ENCODE data around the gene RAB33B.

RAB33B gene

GRCh38 chr4:139472852-139473251, 18.9 kb downstream of the RAB33B start:
- ChIA-PET POLR2A (no interaction called here), CTCF (no interaction called here)
- TF ChIP-seq ZNF239 (tag by site-specific recombination; IDR thresholded peaks at IDR 0.05) (no peak), ZNF211 (tag by site-specific recombination; IDR thresholded peaks at IDR 0.05; ENCODE audit: low read depth) (no peak), ZNF354C (tag by site-specific recombination; IDR thresholded peaks at IDR 0.05; ENCODE audit: borderline replicate concordance, low read depth) (no peak), ZNF837 (tag by site-specific recombination; IDR thresholded peaks at IDR 0.05) (no peak)
- no peak overlapping the region for H3K27ac ChIP-seq (ENCODE audit: extremely low read depth, low read depth, low read length)
- H3K36me3 ChIP-seq (ENCODE audit: control insufficient read depth in 2 of 2, insufficient read depth in 1 of 2, low read length in 2 of 2): peaks cover 0 to 15% of the 10 kb centered on the region in 2 experiments; a peak in 1 of 3 replicates
- H3K4me3 ChIP-seq (ENCODE audit: low read depth, low read length): no peak overlapping the region
- H3K9me3 ChIP-seq (ENCODE audit: control insufficient read depth, insufficient read depth, low read depth, low read length): no peaks in the 10 kb centered on the region
- H3K4me1 ChIP-seq (ENCODE audit: control insufficient read depth, insufficient read depth, low read length): no peaks in the 10 kb centered on the region

GRCh38 chr4:139476363-139476762, 22.4 kb downstream of the RAB33B start:
- CTCF ChIA-PET: interaction anchor here (1.0 kb wide), 1 partner anchor 22 kb away, joined by 4 read pairs; no protein-coding TSS in a partner anchor
- H3K4me3 ChIP-seq (ENCODE audit: low read depth, low read length): no peak overlapping the region
- H3K4me1 ChIP-seq (ENCODE audit: control insufficient read depth, insufficient read depth, low read length): no peaks in the 10 kb centered on the region
- POLR2A ChIA-PET: no interaction called here
- H3K36me3 ChIP-seq (ENCODE audit: control insufficient read depth in 2 of 2, insufficient read depth in 1 of 2, low read length in 2 of 2): peaks cover 0 to 12% of the 10 kb centered on the region in 2 experiments; a peak in 1 of 3 replicates
- H3K27ac ChIP-seq (ENCODE audit: extremely low read depth, low read depth, low read length): no peak overlapping the region
- TF ChIP-seq ZSCAN5A (tag by site-specific recombination; IDR thresholded peaks at IDR 0.05): no peak
- no peak for TF ChIP-seq ZNF121 (tag by site-specific recombination; IDR thresholded peaks at IDR 0.05)
- TF ChIP-seq ZFP41 (tag by site-specific recombination; IDR thresholded peaks at IDR 0.05; ENCODE audit: borderline replicate concordance): no peak
- TF ChIP-seq ZNF398 (tag by site-specific recombination; IDR thresholded peaks at IDR 0.05): no peak
- TF ChIP-seq AEBP2 (tag by site-specific recombination; IDR thresholded peaks at IDR 0.05; ENCODE audit: borderline replicate concordance): no peak
- TF ChIP-seq HOXC10 (CRISPR knock-in tag; IDR thresholded peaks at IDR 0.05): no peak
- TF ChIP-seq ZBTB49 (tag by site-specific recombination; IDR thresholded peaks at IDR 0.05; ENCODE audit: low read depth): no peak
- no peak for TF ChIP-seq ZNF112 (tag by site-specific recombination; IDR thresholded peaks at IDR 0.05)
- no peak for TF ChIP-seq ZBTB44 (tag by site-specific recombination; IDR thresholded peaks at IDR 0.05)
- no peak for TF ChIP-seq ZNF148 (tag by site-specific recombination; IDR thresholded peaks at IDR 0.05; ENCODE audit: borderline replicate concordance)
- no peak for TF ChIP-seq ZNF211 (tag by site-specific recombination; IDR thresholded peaks at IDR 0.05; ENCODE audit: low read depth)
- H3K9me3 ChIP-seq (ENCODE audit: control insufficient read depth, insufficient read depth, low read depth, low read length): no peaks in the 10 kb centered on the region
